ENCODE results near the gene TOR4A.
A peak's percentile ranks its signal among the peaks of the same experiment; 100 is the strongest.
"Not testable (repeated sequence)": the region's sequence is repeated elsewhere in the genome, so short reads cannot be mapped to it uniquely, and the experiment has no call there.

Gene TOR4A

DNA sequence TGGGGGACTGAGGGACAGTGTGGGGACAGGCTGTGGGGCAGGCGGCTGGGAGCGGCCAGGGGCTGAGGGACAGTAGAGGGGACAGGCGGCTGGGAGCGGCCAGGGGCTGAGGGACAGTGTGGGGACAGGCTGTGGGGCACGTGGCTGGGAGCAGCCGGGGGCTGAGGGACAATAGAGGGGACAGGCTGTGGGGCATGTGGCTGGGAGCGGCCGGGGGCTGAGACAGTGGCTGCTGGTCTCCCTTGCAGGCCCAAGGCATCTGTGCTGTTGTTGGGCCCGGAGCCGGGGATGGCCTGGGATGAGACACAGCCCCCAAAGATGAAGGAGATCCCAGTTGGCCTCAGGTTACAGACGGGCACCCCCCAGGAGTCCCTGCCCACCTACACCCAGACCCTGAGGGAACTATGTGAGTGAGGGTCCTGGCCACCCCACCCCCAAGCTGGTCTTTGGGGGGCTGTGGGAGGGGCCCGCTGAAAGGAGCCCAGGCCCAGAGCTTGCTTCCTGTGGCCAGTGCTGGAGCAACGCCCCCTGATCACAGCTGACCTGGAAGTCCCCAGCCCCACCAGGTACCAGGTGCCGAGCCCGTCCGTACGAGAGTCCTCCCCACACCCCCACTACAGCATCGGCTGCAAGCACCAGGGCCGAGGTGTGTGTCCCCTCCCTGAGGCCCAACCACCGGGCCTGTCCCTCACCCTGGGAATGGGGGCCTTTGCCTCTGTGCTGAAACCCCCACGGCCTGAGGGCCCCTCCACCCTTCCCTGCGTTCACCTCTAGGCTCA lies 25.8 kb upstream of the TOR4A start:
- no peak for DNase-seq (ENCODE audit: low read depth in 2 of 3, low spot score in 1 of 3)

DNA sequence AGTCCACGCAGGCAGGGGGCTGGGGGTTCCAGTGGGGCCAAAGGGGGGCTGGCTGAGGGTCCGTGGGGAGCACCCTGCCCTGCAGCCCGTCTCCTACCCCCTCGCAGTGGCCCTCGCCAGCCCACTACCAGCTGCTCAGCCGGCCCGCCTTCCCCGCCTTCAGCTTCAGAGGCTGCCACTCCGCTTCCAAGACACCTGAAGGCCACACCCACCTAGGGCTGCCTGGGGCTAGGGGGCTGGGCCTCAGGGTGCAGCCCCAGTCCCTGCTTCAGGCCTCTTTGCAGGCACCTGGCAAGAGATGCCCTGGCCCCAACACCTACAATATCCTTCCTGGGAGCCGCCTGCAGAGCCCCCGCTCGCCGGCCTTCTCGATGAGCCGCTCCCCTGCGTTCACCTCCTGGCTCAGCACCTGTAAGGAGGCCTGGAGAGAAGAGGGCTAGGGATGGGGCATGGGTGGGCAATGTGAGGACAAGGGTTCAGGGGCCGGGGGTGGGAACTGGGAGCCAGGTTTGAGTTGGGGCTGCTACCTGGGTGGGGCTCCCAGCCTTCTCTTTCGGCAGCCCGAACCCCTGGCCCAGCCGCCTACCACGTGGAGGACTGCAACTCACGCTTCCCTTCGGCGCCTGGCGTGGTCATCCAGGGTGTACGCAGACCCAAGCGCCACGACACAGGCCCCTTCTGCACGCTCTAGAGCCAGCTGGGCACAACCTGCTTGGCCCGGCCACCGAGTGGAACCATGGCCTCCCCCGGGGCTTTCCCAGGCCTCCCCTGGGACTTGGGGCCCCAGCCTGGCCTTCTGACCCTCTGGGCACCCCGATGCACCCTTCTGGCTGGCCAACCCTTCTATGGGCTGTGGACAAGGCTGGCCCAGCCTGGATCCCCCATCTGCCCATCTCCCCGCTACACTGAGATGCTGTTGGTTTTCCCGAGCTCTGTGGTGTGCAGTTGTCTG lies 24.7 kb upstream of the TOR4A start:
- DNase-seq (ENCODE audit: low read depth in 2 of 3, low spot score in 1 of 3) = no peak

DNA sequence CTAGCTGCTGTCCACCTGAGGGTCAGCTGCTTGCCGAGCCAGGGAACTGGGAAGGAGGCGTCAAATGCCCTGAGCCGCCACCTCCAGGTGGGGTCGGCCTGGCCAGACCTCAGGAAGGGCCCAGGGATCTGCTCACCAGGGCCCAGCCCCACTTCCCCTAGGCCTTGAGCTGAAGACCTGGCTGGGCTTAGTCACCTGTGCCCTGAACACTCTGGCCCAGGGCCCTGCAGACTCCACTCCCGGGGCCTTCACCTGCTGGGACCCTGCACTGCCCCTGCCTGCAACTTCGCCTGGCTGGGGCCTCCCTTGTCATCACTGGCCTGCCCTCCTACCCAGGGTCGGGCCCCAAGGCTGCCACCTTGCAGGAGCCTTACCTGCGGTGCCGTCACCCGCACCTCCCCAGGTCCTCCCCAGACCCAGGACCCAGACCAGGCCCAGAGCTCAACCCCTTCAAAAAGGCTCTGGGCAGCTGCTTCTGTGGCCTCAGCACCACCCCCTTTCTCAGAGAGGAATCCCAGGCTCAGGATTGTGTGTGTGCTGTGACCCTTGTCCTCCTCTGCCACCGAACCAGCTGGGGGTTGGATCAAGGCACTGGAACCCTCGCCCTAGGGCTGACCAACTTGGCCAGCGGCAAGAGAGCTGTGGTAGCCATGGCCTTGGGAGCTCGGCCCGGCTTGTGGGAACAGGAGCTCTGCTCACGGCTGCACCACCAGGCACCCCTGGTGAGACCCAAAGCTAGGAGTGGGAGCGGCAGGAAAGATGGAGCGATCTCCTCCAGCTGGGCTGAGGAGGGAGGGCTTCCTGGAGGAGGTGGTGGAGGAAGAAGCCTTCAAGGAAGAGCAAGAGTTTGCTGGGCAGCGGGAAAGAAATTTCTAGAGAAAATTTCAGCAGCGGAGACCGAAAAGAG lies 23.6 kb upstream of the TOR4A start:
- DNase-seq (ENCODE audit: low read depth in 2 of 3, low spot score in 1 of 3) = no peak

DNA sequence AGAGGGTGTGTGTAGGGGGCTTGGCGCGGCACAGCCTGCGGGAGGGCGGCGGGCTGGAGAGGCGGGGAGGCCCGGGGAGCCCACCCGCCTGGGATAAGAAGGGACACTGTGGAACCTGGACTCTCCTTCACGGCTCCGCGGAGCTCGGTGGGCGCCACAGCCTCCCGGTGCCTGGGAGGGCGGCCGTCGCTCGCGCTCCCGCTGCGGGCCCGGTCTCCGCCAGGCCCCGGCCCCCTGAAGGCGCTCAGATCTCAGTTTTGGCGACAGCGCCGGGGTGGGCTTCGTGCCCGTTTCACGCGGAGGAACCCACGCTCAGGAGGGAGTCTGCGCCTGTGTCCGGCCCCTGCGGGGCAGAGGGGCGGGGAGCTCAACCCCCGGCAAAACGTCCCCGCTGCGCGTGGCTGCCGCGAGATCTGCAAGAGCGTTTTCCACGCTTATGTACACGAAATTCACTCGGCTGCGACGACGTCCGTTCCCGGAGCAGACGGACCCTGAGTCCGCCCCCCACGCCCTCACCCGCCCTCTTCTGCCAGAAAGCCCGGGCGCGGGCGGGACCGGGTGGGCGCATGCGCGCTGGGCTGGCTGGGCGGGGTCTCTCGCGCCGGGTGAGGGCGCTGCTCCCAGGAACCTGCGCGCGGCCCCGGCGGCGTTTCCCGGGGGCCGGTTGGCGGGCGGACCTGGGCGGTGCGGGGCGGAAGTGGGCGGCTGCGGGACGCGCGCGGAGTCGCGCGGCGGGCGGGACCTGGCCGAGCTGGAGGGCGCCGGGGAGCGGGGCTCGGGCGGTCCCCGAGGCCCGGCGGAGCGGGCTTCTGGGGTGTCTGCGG lies 22.7 kb upstream of the TOR4A start, which contains the start of gene NELFB:
TSS of gene NELFB (plus strand) at position 704 of the 824 bp plus-strand sequence.
- DNase-seq (ENCODE audit: low read depth in 2 of 3, low spot score in 1 of 3) = peak; percentile 86 to 96 (median 96)

DNA sequence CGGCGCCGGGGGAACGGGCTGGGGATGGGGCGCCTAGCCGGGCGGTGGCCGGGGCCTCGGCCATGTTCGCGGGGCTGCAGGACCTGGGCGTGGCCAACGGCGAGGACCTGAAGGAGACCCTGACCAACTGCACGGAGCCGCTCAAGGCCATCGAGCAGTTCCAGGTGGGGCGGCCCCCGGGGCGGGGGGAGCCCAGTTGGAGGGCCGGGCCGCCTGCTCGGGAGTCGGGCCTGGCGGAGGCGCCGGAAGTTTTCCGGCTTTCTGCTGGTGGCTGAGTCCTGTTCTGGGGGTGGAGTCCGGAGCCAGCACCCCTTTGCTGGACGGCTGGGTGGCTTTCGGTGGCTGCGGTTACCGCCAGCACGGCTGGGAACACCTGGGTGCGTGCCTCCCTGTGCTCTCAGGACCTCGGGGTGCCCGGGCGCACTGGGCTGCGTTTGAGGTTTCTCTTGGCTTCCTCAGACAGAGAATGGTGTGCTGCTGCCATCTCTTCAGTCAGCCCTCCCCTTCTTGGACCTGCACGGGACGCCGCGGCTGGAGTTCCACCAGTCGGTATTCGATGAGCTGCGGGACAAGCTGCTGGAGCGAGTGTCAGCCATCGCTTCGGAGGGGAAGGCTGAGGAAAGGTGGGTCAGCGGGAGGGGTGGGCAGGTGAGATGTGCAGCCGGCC lies 21.9 kb upstream of the TOR4A start:
- no peak for DNase-seq (ENCODE audit: low read depth in 2 of 3, low spot score in 1 of 3)

DNA sequence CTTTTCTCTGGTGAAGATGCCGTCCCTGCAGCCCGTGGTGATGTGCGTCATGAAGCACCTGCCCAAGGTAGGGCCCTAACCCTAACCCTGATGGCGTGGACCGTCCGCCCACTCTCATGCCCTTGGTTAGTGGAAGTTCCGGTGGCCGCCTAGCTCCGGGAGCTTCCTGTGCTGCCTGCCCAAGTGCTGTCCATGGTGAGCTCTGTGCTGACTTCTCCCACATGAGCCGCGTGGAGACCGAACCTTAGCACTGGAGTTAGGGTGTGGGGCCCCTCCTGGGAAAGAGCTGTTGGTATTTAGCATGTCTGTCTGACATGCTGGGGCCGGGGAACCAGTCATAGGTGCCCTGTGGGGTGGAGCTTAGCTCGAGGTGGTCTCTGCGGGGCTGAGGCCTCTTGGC lies 21.2 kb upstream of the TOR4A start:
- no peak for DNase-seq (ENCODE audit: low read depth in 2 of 3, low spot score in 1 of 3)

DNA sequence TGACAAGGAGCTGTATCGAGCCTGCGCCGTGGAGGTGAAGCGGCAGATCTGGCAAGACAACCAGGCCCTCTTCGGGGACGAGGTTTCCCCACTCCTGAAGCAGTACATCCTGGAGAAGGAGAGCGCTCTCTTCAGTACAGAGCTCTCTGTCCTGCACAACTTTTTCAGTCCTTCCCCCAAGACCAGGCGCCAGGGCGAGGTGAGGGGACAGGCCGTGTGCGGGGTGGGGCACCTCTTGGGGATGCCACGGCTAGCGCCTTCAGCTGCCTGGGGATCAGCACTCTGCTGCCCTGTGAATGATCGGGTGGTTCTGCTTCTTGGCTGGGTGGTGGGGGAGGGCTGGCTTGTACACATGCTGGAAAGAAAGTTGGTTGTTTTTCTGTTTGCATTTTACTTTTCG lies 20.7 kb upstream of the TOR4A start:
- no peak for DNase-seq (ENCODE audit: low read depth in 2 of 3, low spot score in 1 of 3)

DNA sequence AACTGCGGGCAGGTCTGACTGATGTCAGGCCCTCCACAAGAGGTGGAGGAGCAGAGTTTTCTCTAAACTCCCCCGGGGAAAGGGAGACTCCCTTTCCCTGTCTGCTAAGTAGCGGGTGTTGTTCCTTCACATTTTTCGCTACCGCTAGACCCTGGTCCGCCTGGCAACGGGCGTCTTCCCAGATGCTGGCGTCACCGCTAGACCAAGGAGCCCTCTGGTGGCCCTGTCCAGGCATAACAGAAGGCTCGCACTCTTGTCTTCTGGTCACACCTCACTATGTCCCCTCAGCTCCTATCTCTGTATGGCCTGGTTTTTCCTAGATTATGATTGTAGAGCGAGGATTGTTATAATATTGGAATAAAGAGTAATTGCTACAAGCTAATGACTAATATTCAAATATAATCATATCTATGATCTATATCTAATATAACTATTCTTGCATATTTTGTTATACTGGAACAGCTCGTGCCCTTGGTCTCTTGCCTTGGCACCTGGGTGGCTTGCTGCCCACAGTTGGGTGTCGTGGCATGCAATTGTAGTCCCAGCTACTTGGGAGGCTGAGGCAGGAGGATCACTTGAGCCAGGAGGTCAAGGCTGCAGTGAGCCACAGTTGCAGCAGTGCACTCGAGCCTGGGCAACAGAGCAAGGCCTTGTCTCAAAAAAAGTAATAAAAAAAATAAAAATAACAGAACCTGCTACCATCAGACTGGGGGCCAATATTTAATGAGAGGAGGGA lies 15.2 kb upstream of the TOR4A start:
- not testable (repeated sequence) for DNase-seq (ENCODE audit: low read depth in 2 of 3, low spot score in 1 of 3)

DNA sequence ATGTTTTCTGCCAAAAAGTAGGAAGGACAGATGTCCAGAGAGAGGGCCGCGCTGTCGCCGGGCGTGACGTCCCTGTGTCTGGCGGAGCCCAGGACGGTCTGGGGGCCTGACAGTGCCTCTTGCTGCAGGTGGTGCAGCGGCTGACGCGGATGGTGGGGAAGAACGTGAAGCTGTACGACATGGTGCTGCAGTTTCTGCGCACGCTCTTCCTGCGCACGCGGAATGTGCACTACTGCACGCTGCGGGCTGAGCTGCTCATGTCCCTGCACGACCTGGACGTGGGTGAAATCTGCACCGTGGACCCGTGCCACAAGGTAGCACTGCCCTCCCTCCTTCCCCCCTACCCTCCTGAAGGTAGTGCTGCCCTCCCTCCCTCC lies 14.6 kb upstream of the TOR4A start:
- no peak for DNase-seq (ENCODE audit: low read depth in 2 of 3, low spot score in 1 of 3)

DNA sequence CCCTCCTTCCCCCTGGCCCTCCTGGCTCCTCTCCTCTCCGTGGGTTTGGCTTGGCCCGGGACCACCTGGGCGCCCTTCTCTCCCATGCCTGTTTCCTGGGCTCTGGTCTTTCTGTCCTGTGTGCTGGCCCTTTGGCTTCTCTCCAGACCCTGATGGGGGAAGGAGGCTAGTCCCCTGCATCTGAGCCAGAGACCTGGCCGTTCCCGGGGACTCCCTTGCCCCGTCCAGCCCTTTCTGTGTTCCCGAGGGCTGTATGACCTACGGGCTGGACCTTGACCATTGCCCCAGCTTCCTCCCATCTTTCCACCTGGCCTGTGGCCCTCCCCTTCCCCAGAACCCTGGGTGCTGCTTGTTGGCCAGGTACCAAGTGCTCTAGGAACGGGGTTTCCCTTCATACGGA lies 14.0 kb upstream of the TOR4A start:
- no peak for DNase-seq (ENCODE audit: low read depth in 2 of 3, low spot score in 1 of 3)

DNA sequence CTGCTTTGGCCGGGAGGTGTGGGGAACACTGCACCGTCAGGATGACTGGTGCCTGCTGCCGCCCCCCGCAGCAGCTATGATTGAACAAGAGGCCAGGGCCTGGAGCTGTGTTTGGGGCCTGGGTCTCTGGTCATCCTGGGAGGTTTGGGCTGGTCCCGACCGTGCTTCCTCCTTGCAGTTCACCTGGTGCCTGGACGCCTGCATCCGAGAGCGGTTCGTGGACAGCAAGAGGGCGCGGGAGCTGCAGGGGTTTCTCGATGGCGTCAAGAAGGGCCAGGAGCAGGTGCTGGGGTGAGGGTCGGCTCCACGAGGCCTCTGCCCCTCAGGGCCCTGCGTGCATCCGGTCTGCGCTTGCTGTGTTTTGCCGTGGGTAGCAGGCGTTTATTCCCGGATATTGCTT lies 13.5 kb upstream of the TOR4A start:
- DNase-seq (ENCODE audit: low read depth in 2 of 3, low spot score in 1 of 3) = no peak

DNA sequence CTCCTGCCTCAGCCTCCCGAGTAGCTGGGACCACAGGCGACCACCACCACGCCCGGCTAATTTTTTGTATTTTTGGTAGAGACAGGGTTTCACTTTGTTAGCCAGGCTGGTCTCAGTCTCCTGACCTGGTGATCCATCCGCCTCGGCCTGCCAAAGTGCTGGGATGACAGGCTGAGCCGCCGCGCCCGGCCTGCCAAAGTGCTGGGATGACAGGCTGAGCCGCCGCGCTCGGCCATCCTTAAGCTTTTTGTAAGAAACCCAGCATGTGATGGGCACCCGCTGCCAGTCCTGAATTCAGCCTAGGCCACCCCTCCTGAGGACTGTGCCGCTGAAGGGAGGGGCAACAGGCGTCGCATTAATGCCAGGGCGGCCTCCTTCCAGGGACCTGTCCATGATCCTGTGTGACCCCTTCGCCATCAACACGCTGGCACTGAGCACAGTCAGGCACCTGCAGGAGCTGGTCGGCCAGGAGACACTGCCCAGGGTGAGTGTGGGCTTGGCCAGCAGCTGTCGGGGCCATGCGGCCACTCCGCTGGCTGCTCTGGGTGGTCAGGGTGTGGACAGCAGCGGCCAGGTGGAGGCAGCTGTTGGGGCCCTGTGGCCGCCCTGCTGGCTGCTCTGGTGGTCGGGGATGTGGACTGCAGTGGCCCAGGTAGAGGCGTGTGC lies 11.9 kb upstream of the TOR4A start:
- DNase-seq (ENCODE audit: low read depth in 2 of 3, low spot score in 1 of 3) = no peak

DNA sequence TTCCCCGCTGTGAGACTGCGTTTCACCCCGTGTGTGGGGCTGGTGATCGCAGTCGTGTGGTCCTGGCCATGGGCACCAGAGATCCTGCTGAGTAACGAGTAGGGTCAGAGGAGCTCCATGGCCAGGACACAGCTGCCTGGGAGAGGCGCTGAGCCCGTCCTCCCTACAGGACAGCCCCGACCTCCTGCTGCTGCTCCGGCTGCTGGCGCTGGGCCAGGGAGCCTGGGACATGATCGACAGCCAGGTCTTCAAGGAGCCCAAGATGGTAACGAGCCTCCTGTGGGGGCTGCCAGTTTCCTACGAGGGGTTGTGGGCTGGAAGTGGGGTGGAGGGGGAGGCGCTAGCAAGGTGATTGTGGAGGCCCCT lies 11.4 kb upstream of the TOR4A start:
- no peak for DNase-seq (ENCODE audit: low read depth in 2 of 3, low spot score in 1 of 3)

DNA sequence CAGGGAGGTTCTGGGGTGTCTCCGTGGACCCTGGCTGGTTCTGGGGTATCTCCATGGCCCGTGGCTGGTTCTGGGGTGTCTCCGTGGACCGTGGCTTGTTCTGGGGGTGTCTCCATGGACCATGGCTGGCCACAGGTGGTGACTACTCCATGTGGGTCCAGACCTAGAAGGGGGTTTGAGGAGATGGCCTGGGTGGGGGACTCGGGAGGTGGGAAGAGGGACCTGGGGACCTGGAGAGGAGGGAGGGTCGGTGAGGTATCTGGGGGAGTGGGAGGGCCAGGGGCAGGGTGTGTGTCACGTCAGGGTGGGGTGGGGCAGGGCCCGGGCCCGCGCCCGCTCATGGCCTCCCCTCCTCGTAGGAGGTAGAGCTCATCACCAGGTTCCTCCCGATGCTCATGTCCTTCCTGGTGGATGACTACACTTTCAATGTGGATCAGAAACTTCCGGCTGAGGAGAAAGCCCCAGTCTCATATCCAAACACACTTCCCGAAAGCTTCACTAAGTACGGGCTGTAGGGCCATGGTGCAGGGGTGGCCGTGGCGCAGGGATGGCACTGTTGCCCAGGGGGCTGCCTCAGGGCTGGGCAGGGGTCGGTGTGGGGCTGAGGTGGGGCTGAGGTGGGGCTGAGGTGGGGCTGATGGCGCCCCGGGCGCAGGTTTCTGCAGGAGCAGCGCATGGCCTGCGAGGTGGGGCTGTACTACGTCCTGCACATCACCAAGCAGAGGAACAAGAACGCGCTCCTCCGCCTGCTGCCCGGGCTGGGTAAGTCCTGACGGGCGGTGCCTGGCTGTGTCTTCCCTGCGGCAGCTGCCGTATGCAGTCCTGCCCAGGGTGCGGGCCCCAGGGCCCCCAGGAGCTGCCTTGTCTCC lies 10.7 kb upstream of the TOR4A start:
- no peak for DNase-seq (ENCODE audit: low read depth in 2 of 3, low spot score in 1 of 3)

DNA sequence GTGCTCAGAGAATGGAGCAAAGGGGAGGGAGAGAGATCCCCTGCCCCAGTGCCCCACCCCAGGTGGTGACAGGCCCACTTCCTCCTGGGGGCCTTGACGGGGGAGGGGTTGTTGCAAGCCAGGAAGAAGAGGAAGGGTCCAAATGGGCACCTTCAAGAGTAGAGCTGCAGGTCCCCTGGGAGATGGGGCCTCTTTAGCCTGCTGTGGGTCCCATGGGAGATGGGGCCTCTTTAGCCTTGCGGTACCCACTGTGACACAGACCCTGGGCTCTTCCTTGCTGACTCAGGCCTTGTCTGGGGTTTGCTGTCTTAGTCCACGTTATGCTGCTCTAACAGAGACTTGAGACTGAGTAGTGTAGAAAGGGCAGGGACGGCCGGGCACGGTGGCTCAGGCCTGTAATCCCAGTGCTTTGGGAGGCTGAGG lies 9.6 kb upstream of the TOR4A start:
- no peak for DNase-seq (ENCODE audit: low read depth in 2 of 3, low spot score in 1 of 3)

DNA sequence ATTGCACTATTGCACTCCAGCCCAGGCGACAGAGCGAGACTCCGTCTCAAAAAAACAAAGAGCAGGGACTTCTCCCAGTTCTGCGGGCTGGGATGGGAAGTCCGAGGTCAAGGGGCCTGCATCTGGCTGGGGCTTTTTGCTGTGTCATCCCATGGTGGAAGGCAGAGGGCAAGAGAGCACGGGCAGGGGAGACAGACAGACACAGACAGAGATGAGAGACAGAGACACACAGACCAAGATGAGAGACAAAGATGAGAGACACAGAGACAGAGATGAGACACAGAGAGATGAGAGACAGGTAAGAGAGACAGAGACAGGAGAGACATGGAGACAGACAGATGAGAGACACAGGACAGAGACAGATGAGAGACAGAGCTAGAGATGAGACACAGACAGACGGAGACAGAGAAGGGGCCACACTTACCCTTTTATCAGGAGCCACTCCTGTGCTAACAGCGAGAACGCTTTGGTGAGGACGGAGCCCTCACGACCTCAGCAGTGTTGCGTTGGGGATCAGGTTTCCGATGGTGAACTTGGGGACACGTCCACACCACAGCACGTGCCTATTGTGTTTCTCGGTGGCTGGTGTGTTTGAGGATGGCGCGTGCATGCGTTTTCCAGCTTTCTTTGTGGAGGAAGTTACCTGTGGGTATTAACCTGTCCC lies 8.9 kb upstream of the TOR4A start:
- DNase-seq (ENCODE audit: low read depth in 2 of 3, low spot score in 1 of 3) = no peak

DNA sequence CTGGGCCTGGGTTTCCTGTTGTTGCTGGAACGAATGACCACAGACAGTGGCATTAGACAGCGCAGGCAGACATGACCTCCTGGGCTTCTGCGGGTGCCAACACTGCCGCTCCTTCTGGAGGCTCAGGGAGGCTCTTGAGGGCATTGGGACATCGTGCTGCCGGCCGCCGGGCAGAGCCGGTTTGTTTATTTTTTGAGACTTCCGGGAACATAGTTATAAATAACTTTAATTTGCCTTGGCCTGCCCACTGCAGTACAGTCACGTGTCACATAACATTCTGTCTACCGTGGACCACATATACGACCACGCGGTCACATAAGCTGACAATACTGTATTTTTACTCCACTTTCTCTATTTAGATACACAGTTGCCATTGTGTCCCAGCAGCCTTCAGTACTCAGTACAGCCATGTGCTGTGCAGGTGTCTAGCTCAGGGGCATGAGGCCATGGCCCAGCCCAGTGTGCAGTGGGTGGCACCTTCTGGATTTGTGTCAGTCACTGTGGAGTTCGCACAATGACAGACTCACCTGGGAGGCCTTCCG lies 8.2 kb upstream of the TOR4A start:
- no peak for DNase-seq (ENCODE audit: low read depth in 2 of 3, low spot score in 1 of 3)

Measured in stimulated activated CD4-positive, alpha-beta T cell treated with anti-CD3 and anti-CD28 coated beads, Interleukin-12 subunit alpha, Interleukin-12 subunit beta, amount 100 ng/mL, for 48 hours (primary cell).